PC-3 (cell line): ENCODE data around the gene CHST11. TPM values are rescaled to one million over a fixed set of nuclear protein-coding genes. Genes with fewer than 3 reads are reported as not detected.

Source experiments
- ATAC-seq: fragments of 200-7000 bp; cut with Tn5 transposase; 2 replicates; pipeline ENCODE4 v1.9.1; 2020; ENCODE audit warnings: mild to moderate bottlenecking, moderate library complexity
- BruUV-seq: library from RNA; stranded (reverse); fragments of 400-500 nt; replicated peaks from 2 replicates; lab custom pipeline; 2021; lab: Mats Ljungman, UMichigan
- CTCF ChIA-PET: fragments of 300-600 bp; sonication (Branson Sonifier 250); formaldehyde crosslinking; loops from one replicate; lab custom pipeline; 2022; ENCODE audit warnings: antibody characterized with exemption; lab: Charles Lee
- POLR2A ChIA-PET: fragments of 300-600 bp; sonication (Branson Sonifier 250); formaldehyde crosslinking; loops from one replicate; lab custom pipeline; 2022; ENCODE audit warnings: antibody characterized with exemption; ENCODE audit not compliant: unreplicated experiment; lab: Charles Lee
- DNase-seq: peaks from one replicate; pipeline ENCODE4 v3.0.0-alpha.2; 2015
- H2AFZ ChIP-seq: fragments of 300-600 bp; sonication (generic); 2 replicates; pipeline ENCODE4 v1.6.0; 2016; ENCODE audit warnings: antibody characterized with exemption, low read length
- H3F3A ChIP-seq: fragments of 300-600 bp; sonication (generic); one replicate; pipeline ENCODE4 v1.6.0; 2017; ENCODE audit warnings: antibody characterized with exemption, low read length, control low read depth, mild to moderate bottlenecking; ENCODE audit not compliant: unreplicated experiment
- H3K27ac ChIP-seq: fragments of 300-600 bp; sonication (generic); 2 replicates; pipeline ENCODE4 v1.5.1; 2016; ENCODE audit warnings: mild to moderate bottlenecking, low read length
- H3K27me3 ChIP-seq: fragments of 300-600 bp; sonication (generic); 2 replicates; pipeline ENCODE4 v1.6.1; 2016; ENCODE audit warnings: low read length, mixed read lengths
- H3K36me3 ChIP-seq: fragments of 300-600 bp; sonication (generic); 2 replicates; pipeline ENCODE4 v1.6.1; 2016; ENCODE audit warnings: low read depth, mixed run types, low read length, mixed read lengths
- H3K4me1 ChIP-seq: fragments of 300-600 bp; sonication (generic); 2 replicates; pipeline ENCODE4 v1.5.1; 2016; ENCODE audit warnings: low read length; ENCODE audit not compliant: insufficient read depth
- H3K4me2 ChIP-seq: fragments of 300-600 bp; sonication (generic); 2 replicates; pipeline ENCODE4 v1.6.0; 2016; ENCODE audit warnings: low read length
- H3K4me3 ChIP-seq: fragments of 300-600 bp; sonication (generic); 2 replicates; pipeline ENCODE4 v1.5.1; 2016; ENCODE audit warnings: mild to moderate bottlenecking, low read length, mixed read lengths
- H3K79me2 ChIP-seq: fragments of 300-600 bp; sonication (generic); 2 replicates; pipeline ENCODE4 v1.6.1; 2017; ENCODE audit warnings: low read length, mixed read lengths
- H3K9ac ChIP-seq: fragments of 300-600 bp; sonication (generic); 2 replicates; pipeline ENCODE4 v1.6.0; 2016; ENCODE audit warnings: mild to moderate bottlenecking, low read length
- H3K9me2 ChIP-seq: fragments of 300-600 bp; sonication (generic); replicated peaks from 2 replicates; pipeline ENCODE4 v1.6.1; 2016; ENCODE audit warnings: mixed run types, low read length, mixed read lengths
- H3K9me3 ChIP-seq: fragments of 300-600 bp; sonication (generic); 2 replicates; pipeline ENCODE4 v1.6.1; 2016; ENCODE audit warnings: low read length, mixed read lengths
- H4K20me1 ChIP-seq: fragments of 300-600 bp; sonication (generic); 2 replicates; pipeline ENCODE4 v1.6.1; 2016; ENCODE audit warnings: low read length, mixed read lengths
- CTCF ChIP-seq: fragments of 300-600 bp; sonication (generic); conservative IDR thresholded peaks from 2 replicates; pipeline ENCODE4 v1.5.1; 2017; ENCODE audit warnings: antibody characterized with exemption, low read depth, mild to moderate bottlenecking, low read length
- EZH2 ChIP-seq: fragments of 300-600 bp; sonication (generic); IDR thresholded peaks from one replicate; pipeline ENCODE4 v1.6.1; 2017; ENCODE audit warnings: antibody characterized with exemption, mild to moderate bottlenecking, low read length; ENCODE audit not compliant: unreplicated experiment
- EZH2phosphoT487 ChIP-seq: fragments of 300-600 bp; sonication (generic); IDR thresholded peaks from 2 replicates; pipeline ENCODE4 v1.6.1; 2018; ENCODE audit warnings: mild to moderate bottlenecking, antibody characterized with exemption, low read length, borderline replicate concordance
- intact Hi-C: fragments of 100-400 bp; cut with micrococcal nuclease; formaldehyde crosslinking; loops from 2 replicates; pipeline ENCODE4 v1.9.0; 2023
- total RNA-seq: library from RNA; depleted of rRNA; stranded (reverse); fragments of >200 nt; gene quantifications from 2 replicates; pipeline ENCODE4 v1.2.3, GENCODE V29; 2014

Gene CHST11
- total RNA-seq, 1 experiment from 2014 or later = 53.5 TPM

- Histone ChIP-seq H3K27me3 (no peaks in the 10 kb centered on the region), H3K27ac (no peak overlapping the region), H3K4me2 (no peak overlapping the region), H4K20me1 (no peaks in the 10 kb centered on the region), H3K36me3 (no peaks in the 10 kb centered on the region), H3F3A (no peaks in the 10 kb centered on the region), H3K4me1 (no peaks in the 10 kb centered on the region), H3K4me3 (no peak overlapping the region), H2AFZ (no peak overlapping the region), H3K9ac (no peak overlapping the region), H3K79me2 (no peaks in the 10 kb centered on the region), H3K9me3 (no peaks in the 10 kb centered on the region), H3K9me2 (no peaks in the 10 kb centered on the region)
- intact Hi-C loops = loop anchor here (2.0 kb wide), 1 partner anchor 16 kb away; no protein-coding TSS in a partner anchor
- CTCF ChIA-PET = no interaction called here
- no TSS peak for BruUV-seq
- DNase-seq = no peak
- POLR2A ChIA-PET = no interaction called here
- no peak for ATAC-seq
- TF ChIP-seq EZH2phosphoT487 = no peak
- TF ChIP-seq CTCF = no peak
- TF ChIP-seq EZH2 = no peak
Measured at GRCh38 chr12:104435175-104435574, 21.6 kb upstream of the CHST11 start.

- ChIA-PET CTCF (no interaction called here), POLR2A (no interaction called here)
- no peaks in the 10 kb centered on the region for H3F3A ChIP-seq
Measured at GRCh38 chr12:104435765-104436164, 21.0 kb upstream of the CHST11 start.

More at GRCh38 chr12:104435765-104436164, 21.0 kb upstream of the CHST11 start:
- TF ChIP-seq EZH2 (no peak), EZH2phosphoT487 (no peak), CTCF (no peak)
- intact Hi-C loops = loop anchor here (2.0 kb wide), 1 partner anchor 15 kb away; no protein-coding TSS in a partner anchor
- Histone ChIP-seq H3K4me3 (no peak overlapping the region), H3K9me2 (no peaks in the 10 kb centered on the region), H3K4me1 (no peaks in the 10 kb centered on the region), H3K9ac (no peak overlapping the region), H3K79me2 (no peaks in the 10 kb centered on the region), H4K20me1 (no peaks in the 10 kb centered on the region), H3K27ac (no peak overlapping the region), H3K27me3 (no peaks in the 10 kb centered on the region), H3K36me3 (no peaks in the 10 kb centered on the region), H3K4me2 (no peak overlapping the region), H3K9me3 (no peaks in the 10 kb centered on the region), H2AFZ (no peak overlapping the region)
- DNase-seq = no peak
- no TSS peak for BruUV-seq
- ATAC-seq = no peak
